Left ventricle myocardium inferior (tissue), 1 donor: Measurements from ENCODE around the gene MGLL. TPM values are rescaled to one million over a fixed set of nuclear protein-coding genes. Genes with fewer than 3 reads are reported as not detected.
A peak's percentile ranks its signal among the peaks of the same experiment; 100 is the strongest.

Experiments used
- DNase-seq: peaks from one replicate; pipeline ENCODE4 v3.0.0-alpha.2; 2020
- H3K27ac ChIP-seq: fragments of 200-600 bp; replicated peaks from 2 replicates; pipeline ENCODE4 v1.8.0; 2021
- H3K27me3 ChIP-seq: fragments of 200-600 bp; 2 replicates; pipeline ENCODE4 v1.8.0; 2021; ENCODE audit warnings: low read depth
- H3K36me3 ChIP-seq: fragments of 200-600 bp; 2 replicates; pipeline ENCODE4 v1.8.0; 2021
- H3K4me1 ChIP-seq: fragments of 200-600 bp; 2 replicates; pipeline ENCODE4 v1.8.0; 2021
- H3K4me3 ChIP-seq: fragments of 200-600 bp; 2 replicates; pipeline ENCODE4 v1.8.0; 2021; ENCODE audit warnings: mild to moderate bottlenecking, moderate library complexity
- H3K9me3 ChIP-seq: fragments of 200-600 bp; replicated peaks from 2 replicates; pipeline ENCODE4 v1.8.0; 2021
- intact Hi-C: fragments of 100-400 bp; cut with micrococcal nuclease; formaldehyde crosslinking; loops from one replicate; pipeline ENCODE4 v1.11.0; 2022
- total RNA-seq: library from RNA; stranded (reverse); fragmentation: NEBNext Ultra II Directional; extraction: Animal tissue kit (Norgen Biotek cat#: 25700); gene quantifications from one replicate; pipeline ENCODE4 v1.2.1, GENCODE V29; 2021
- TF ChIP-seq, protein P1 (sequence below): fragments of 200-600 bp; IDR thresholded peaks from 2 replicates; pipeline ENCODE4 v1.8.0; 2021; ENCODE audit warnings: antibody characterized with exemption, mild to moderate bottlenecking, borderline replicate concordance
- donor health status: DM: no; HTN: yes; CAD: no; lungs with severe emphysema.

The MGLL gene
- total RNA-seq, 1 donor from 2014 or later: 67.0 TPM

GRCh38 chr3:127764301-127764700, 58.0 kb downstream of the MGLL start:
- TF ChIP-seq, protein P1, sequence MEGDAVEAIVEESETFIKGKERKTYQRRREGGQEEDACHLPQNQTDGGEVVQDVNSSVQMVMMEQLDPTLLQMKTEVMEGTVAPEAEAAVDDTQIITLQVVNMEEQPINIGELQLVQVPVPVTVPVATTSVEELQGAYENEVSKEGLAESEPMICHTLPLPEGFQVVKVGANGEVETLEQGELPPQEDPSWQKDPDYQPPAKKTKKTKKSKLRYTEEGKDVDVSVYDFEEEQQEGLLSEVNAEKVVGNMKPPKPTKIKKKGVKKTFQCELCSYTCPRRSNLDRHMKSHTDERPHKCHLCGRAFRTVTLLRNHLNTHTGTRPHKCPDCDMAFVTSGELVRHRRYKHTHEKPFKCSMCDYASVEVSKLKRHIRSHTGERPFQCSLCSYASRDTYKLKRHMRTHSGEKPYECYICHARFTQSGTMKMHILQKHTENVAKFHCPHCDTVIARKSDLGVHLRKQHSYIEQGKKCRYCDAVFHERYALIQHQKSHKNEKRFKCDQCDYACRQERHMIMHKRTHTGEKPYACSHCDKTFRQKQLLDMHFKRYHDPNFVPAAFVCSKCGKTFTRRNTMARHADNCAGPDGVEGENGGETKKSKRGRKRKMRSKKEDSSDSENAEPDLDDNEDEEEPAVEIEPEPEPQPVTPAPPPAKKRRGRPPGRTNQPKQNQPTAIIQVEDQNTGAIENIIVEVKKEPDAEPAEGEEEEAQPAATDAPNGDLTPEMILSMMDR: no peak

DNA sequence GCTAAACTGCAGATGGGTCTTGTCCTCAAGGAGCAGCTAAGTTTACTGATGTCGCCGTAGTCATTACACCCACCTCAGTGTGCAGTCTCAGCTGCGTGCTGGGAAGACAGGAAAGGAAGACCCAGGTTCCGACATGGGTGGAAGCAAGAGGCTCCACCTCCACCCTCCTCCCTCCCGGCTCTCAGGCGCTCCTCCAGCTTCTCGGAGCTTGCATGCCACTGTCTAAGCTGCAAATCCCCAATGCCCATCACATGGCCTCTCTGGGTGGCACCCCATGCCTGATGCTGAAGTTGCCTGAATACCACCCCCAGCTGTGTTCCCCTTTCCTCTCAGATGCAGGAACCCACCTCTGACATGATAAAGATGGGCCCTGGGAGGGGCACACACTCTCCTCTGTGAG, 58.5 kb downstream of the MGLL start:
- peaks cover 16% of the 10 kb centered on the region for H3K9me3 ChIP-seq
- H3K4me3 ChIP-seq: no peak overlapping the region
- intact Hi-C loops: no loop called here
- peaks cover 8% of the 10 kb centered on the region for H3K36me3 ChIP-seq
- no peaks in the 10 kb centered on the region for H3K27me3 ChIP-seq
- DNase-seq: no peak
- peak overlapping the region; percentile 79 for H3K27ac ChIP-seq
- TF ChIP-seq, protein P1: no peak
- peaks cover 92% of the 10 kb centered on the region for H3K4me1 ChIP-seq

More at GRCh38 chr3:127764301-127764700, 58.0 kb downstream of the MGLL start:
- no peak for DNase-seq
- Histone ChIP-seq H3K9me3 (peaks cover 18% of the 10 kb centered on the region), H3K27ac (peak overlapping the region; percentile 79), H3K36me3 (peaks cover 5% of the 10 kb centered on the region), H3K4me3 (no peak overlapping the region), H3K4me1 (peaks cover 93% of the 10 kb centered on the region), H3K27me3 (no peaks in the 10 kb centered on the region)
- intact Hi-C loops: no loop called here

DNA sequence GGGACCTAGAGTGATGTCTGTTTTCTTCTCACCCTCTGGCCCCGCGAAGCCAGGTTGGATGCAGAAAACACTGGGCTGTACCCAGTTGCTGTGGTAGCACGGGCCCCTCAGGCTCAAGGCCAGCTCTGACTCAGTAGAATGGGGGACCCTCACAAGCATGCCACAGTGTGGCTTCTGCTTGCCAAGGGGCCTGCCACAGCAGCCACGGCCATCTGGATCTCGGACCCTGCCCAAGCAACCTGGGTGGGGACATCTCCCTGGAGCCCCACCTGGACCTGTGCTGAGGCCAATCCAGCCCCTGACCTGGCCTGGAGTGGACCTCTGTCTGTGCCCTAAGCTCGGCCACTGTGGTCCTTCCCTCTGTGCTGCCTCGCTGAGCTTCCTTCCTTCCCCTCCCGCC, 59.0 kb downstream of the MGLL start:
- no peak for DNase-seq
- intact Hi-C loops: no loop called here
- TF ChIP-seq, protein P1: no peak
- H3K36me3 ChIP-seq: peaks cover 8% of the 10 kb centered on the region
- H3K27me3 ChIP-seq: no peaks in the 10 kb centered on the region
- H3K4me1 ChIP-seq: peaks cover 89% of the 10 kb centered on the region
- peaks cover 12% of the 10 kb centered on the region for H3K9me3 ChIP-seq
- H3K27ac ChIP-seq: peak overlapping the region; percentile 79
- no peak overlapping the region for H3K4me3 ChIP-seq

GRCh38 chr3:127762787-127763105, 59.6 kb downstream of the MGLL start:
- no peak for DNase-seq
- Histone ChIP-seq H3K4me3 (peak overlapping the region; percentile 24), H3K27me3 (no peaks in the 10 kb centered on the region), H3K36me3 (peaks cover 7% of the 10 kb centered on the region), H3K9me3 (peaks cover 6% of the 10 kb centered on the region), H3K4me1 (peaks cover 89% of the 10 kb centered on the region), H3K27ac (peak overlapping the region; percentile 79)
- intact Hi-C loops: no loop called here
- TF ChIP-seq, protein P1: no peak

- H3K36me3 ChIP-seq: peaks cover 3% of the 10 kb centered on the region
- H3K9me3 ChIP-seq: peaks cover under 1% of the 10 kb centered on the region
- peak overlapping the region; percentile 79 for H3K27ac ChIP-seq
- H3K4me1 ChIP-seq: peaks cover 90% of the 10 kb centered on the region
- DNase-seq: peak; percentile 47
- H3K4me3 ChIP-seq: peak overlapping the region; percentile 24
- TF ChIP-seq, protein P1: no peak
- H3K27me3 ChIP-seq: no peaks in the 10 kb centered on the region
- intact Hi-C loops: no loop called here
Observed at GRCh38 chr3:127762077-127762786, 60.1 kb downstream of the MGLL start.
